ENCODE results near the gene MPST.

Gene MPST

GRCh38 chr22:37015587-37015878 is 4.0 kb upstream of the MPST start:
- Histone ChIP-seq H2AFZ (ENCODE audit: low read depth, low read length) (no peak overlapping the region), H4K20me1 (ENCODE audit: insufficient read depth, low read length) (no peaks in the 10 kb centered on the region), H3K79me2 (ENCODE audit: low read length) (no peaks in the 10 kb centered on the region), H3K27ac (ENCODE audit: low read length) (no peak overlapping the region), H3K4me1 (ENCODE audit: low read length) (peaks cover 5% of the 10 kb centered on the region), H3K4me2 (ENCODE audit: low read length) (no peak overlapping the region), H3K9me3 (ENCODE audit: insufficient read depth, low read length) (no peaks in the 10 kb centered on the region), H3K9ac (ENCODE audit: low read length) (no peak overlapping the region), H3K27me3 (ENCODE audit: low read depth, low read length) (no peaks in the 10 kb centered on the region), H3K36me3 (replicated peaks; ENCODE audit: low read depth, low read length) (no peaks in the 10 kb centered on the region), H3K4me3 (ENCODE audit: low read length) (no peak overlapping the region)
- TF ChIP-seq EZH2phosphoT487 (IDR thresholded peaks at IDR 0.05; ENCODE audit: low read depth) (no peak), CTCF (IDR thresholded peaks at IDR 0.05; ENCODE audit: low read depth, low read length) (no peak)

GRCh38 chr22:37016134-37016910 is 3.2 kb upstream of the MPST start:
- Histone ChIP-seq H3K27ac (ENCODE audit: low read length) (no peak overlapping the region), H3K9me3 (ENCODE audit: insufficient read depth, low read length) (no peaks in the 10 kb centered on the region), H3K4me2 (ENCODE audit: low read length) (no peak overlapping the region), H3K9ac (ENCODE audit: low read length) (no peak overlapping the region), H3K4me3 (ENCODE audit: low read length) (no peak overlapping the region), H3K27me3 (ENCODE audit: low read depth, low read length) (no peaks in the 10 kb centered on the region), H3K36me3 (replicated peaks; ENCODE audit: low read depth, low read length) (no peaks in the 10 kb centered on the region), H2AFZ (ENCODE audit: low read depth, low read length) (no peak overlapping the region), H4K20me1 (ENCODE audit: insufficient read depth, low read length) (no peaks in the 10 kb centered on the region), H3K79me2 (ENCODE audit: low read length) (no peaks in the 10 kb centered on the region; the same call in 1 of the 2 replicates), H3K4me1 (ENCODE audit: low read length) (peaks cover 8% of the 10 kb centered on the region)
- TF ChIP-seq CTCF (IDR thresholded peaks at IDR 0.05; ENCODE audit: low read depth, low read length) = no peak
- TF ChIP-seq EZH2phosphoT487 (IDR thresholded peaks at IDR 0.05; ENCODE audit: low read depth) = no peak

GRCh38 chr22:37017356-37017755 is 2.2 kb upstream of the MPST start:
- Histone ChIP-seq H3K4me1 (ENCODE audit: low read length) (peaks cover 12% of the 10 kb centered on the region), H4K20me1 (ENCODE audit: insufficient read depth, low read length) (no peaks in the 10 kb centered on the region), H3K9ac (ENCODE audit: low read length) (no peak overlapping the region), H3K79me2 (ENCODE audit: low read length) (no peaks in the 10 kb centered on the region; the same call in 1 of the 2 replicates), H3K4me3 (ENCODE audit: low read length) (no peak overlapping the region), H3K27me3 (ENCODE audit: low read depth, low read length) (no peaks in the 10 kb centered on the region), H3K36me3 (replicated peaks; ENCODE audit: low read depth, low read length) (no peaks in the 10 kb centered on the region), H3K4me2 (ENCODE audit: low read length) (no peak overlapping the region), H2AFZ (ENCODE audit: low read depth, low read length) (no peak overlapping the region), H3K9me3 (ENCODE audit: insufficient read depth, low read length) (no peaks in the 10 kb centered on the region), H3K27ac (ENCODE audit: low read length) (no peak overlapping the region)
- TF ChIP-seq EZH2phosphoT487 (IDR thresholded peaks at IDR 0.05; ENCODE audit: low read depth) (no peak), CTCF (IDR thresholded peaks at IDR 0.05; ENCODE audit: low read depth, low read length) (no peak)

GRCh38 chr22:37018086-37018814 is 1.3 kb upstream of the MPST start:
- no peak overlapping the region for H3K9ac ChIP-seq (ENCODE audit: low read length)
- H3K27me3 ChIP-seq (ENCODE audit: low read depth, low read length) = no peaks in the 10 kb centered on the region
- no peaks in the 10 kb centered on the region; the same call in 1 of the 2 replicates for H3K79me2 ChIP-seq (ENCODE audit: low read length)
- H3K4me2 ChIP-seq (ENCODE audit: low read length) = peak overlapping the region; percentile 83
- peak overlapping the region; percentile 78 for H3K4me3 ChIP-seq (ENCODE audit: low read length)
- no peaks in the 10 kb centered on the region for H3K9me3 ChIP-seq (ENCODE audit: insufficient read depth, low read length)
- no peaks in the 10 kb centered on the region for H4K20me1 ChIP-seq (ENCODE audit: insufficient read depth, low read length)
- TF ChIP-seq CTCF (IDR thresholded peaks at IDR 0.05; ENCODE audit: low read depth, low read length) (no peak), EZH2phosphoT487 (IDR thresholded peaks at IDR 0.05; ENCODE audit: low read depth) (no peak)
- no peak overlapping the region for H3K27ac ChIP-seq (ENCODE audit: low read length)
- no peak overlapping the region for H2AFZ ChIP-seq (ENCODE audit: low read depth, low read length)
- H3K36me3 ChIP-seq (replicated peaks; ENCODE audit: low read depth, low read length) = no peaks in the 10 kb centered on the region
- peaks cover 12% of the 10 kb centered on the region for H3K4me1 ChIP-seq (ENCODE audit: low read length)

All from OCI-LY3 (cell line).